ENCODE data around the gene MGAT4A. TPM values are rescaled to one million over a fixed set of nuclear protein-coding genes. Genes with fewer than 3 reads are reported as not detected.
"Not testable (repeated sequence)": the region's sequence is repeated elsewhere in the genome, so short reads cannot be mapped to it uniquely, and the experiment has no call there.

MGAT4A gene
- total RNA-seq, 1 experiment from 2014 or later, result 3.1 TPM

- peak; percentile 37 for DNase-seq (ENCODE audit: low spot score)
Observed at GRCh38 chr2:98730053-98730706, 752 bp downstream of the MGAT4A start.

GRCh38 chr2:98729652-98730051 is 1.3 kb downstream of the MGAT4A start:
- no peak for DNase-seq (ENCODE audit: low spot score)

- DNase-seq (ENCODE audit: low spot score), result not testable (repeated sequence)
Observed at GRCh38 chr2:98728088-98728718, 2.7 kb downstream of the MGAT4A start.

GRCh38 chr2:98727369-98728087 is 3.4 kb downstream of the MGAT4A start:
- DNase-seq (ENCODE audit: low spot score), result no peak

GRCh38 chr2:98726735-98727368 is 4.1 kb downstream of the MGAT4A start:
- DNase-seq (ENCODE audit: low spot score), result no peak

- DNase-seq (ENCODE audit: low spot score), result no peak
Observed at GRCh38 chr2:98726205-98726604, 4.7 kb downstream of the MGAT4A start.

- DNase-seq (ENCODE audit: low spot score), result no peak
Observed at GRCh38 chr2:98720286-98720685, 10.6 kb downstream of the MGAT4A start.

GRCh38 chr2:98717621-98718020 is 13.3 kb downstream of the MGAT4A start:
- DNase-seq (ENCODE audit: low spot score), result no peak

- DNase-seq (ENCODE audit: low spot score), result no peak
Observed at GRCh38 chr2:98716786-98717185, 14.1 kb downstream of the MGAT4A start.

GRCh38 chr2:98715812-98716451 is 15.0 kb downstream of the MGAT4A start:
- DNase-seq (ENCODE audit: low spot score), result no peak

GRCh38 chr2:98713332-98714015 is 17.5 kb downstream of the MGAT4A start:
- DNase-seq (ENCODE audit: low spot score), result no peak

- DNase-seq (ENCODE audit: low spot score), result no peak
Observed at GRCh38 chr2:98712145-98712544, 18.8 kb downstream of the MGAT4A start.

GRCh38 chr2:98711506-98711905 is 19.4 kb downstream of the MGAT4A start:
- no peak for DNase-seq (ENCODE audit: low spot score)

- no peak for DNase-seq (ENCODE audit: low spot score)
Observed at GRCh38 chr2:98710734-98711133, 20.2 kb downstream of the MGAT4A start.

- DNase-seq (ENCODE audit: low spot score), result no peak
Observed at GRCh38 chr2:98709535-98709934, 21.4 kb downstream of the MGAT4A start.

GRCh38 chr2:98708396-98709186 is 22.3 kb downstream of the MGAT4A start:
- DNase-seq (ENCODE audit: low spot score), result no peak

GRCh38 chr2:98706591-98706990 is 24.3 kb downstream of the MGAT4A start:
- no peak for DNase-seq (ENCODE audit: low spot score)

GRCh38 chr2:98705333-98705617 is 25.7 kb downstream of the MGAT4A start:
- DNase-seq (ENCODE audit: low spot score), result no peak

GRCh38 chr2:98704499-98705332 is 26.2 kb downstream of the MGAT4A start:
- peak; percentile 30 for DNase-seq (ENCODE audit: low spot score)

GRCh38 chr2:98703738-98704137 is 27.2 kb downstream of the MGAT4A start:
- no peak for DNase-seq (ENCODE audit: low spot score)
